VCaP (cell line): ENCODE data around the gene SKA3.
A peak's percentile ranks its signal among the peaks of the same experiment; 100 is the strongest.
"Not testable (repeated sequence)": the region's sequence is repeated elsewhere in the genome, so short reads cannot be mapped to it uniquely, and the experiment has no call there.

Experiments
- H3K27ac ChIP-seq: fragments of 450-650 bp; 2 replicates; pipeline ENCODE4 v1.5.1; 2017
- TF ChIP-seq, protein P1 (sequence below): fragments of 450-650 bp; conservative IDR thresholded peaks from 2 replicates; pipeline ENCODE4 v1.5.1; 2017; ENCODE audit warnings: mild to moderate bottlenecking, moderate library complexity

Gene SKA3

DNA sequence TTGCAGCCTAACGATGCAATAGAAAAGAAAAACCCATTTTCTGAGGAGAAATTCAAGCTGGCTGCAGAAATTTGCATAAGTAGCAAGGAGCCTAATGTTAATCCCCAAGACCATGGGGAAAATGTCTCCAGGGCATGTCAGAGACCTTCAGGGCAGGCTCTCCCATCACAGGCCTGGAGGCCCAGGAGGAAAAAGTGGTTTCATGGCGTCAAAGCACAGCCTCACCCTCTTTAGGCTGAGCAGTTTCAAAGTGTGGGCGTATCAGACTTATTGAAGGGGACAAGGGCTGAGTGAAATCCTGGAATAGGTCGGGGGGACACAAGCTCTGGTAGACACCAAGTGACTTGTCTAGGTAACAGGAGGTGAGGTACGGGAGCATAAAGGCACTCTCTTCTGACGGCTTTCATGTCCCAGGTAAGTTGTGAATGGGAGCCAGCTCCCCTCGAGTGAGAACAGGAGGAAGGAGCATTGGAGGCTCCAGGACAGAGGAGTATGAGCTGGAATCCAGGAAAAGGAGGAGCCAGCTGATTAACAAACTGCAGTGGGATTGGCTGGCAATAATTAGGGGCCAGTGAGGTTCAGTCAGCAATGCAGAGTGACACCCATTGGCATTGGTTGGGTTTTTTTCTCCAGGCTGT, 35.9 kb upstream of the SKA3 start:
- no peak overlapping the region for H3K27ac ChIP-seq

GRCh38 chr13:21208652-21209154, 32.4 kb upstream of the SKA3 start:
- TF ChIP-seq, protein P1, sequence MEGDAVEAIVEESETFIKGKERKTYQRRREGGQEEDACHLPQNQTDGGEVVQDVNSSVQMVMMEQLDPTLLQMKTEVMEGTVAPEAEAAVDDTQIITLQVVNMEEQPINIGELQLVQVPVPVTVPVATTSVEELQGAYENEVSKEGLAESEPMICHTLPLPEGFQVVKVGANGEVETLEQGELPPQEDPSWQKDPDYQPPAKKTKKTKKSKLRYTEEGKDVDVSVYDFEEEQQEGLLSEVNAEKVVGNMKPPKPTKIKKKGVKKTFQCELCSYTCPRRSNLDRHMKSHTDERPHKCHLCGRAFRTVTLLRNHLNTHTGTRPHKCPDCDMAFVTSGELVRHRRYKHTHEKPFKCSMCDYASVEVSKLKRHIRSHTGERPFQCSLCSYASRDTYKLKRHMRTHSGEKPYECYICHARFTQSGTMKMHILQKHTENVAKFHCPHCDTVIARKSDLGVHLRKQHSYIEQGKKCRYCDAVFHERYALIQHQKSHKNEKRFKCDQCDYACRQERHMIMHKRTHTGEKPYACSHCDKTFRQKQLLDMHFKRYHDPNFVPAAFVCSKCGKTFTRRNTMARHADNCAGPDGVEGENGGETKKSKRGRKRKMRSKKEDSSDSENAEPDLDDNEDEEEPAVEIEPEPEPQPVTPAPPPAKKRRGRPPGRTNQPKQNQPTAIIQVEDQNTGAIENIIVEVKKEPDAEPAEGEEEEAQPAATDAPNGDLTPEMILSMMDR, result no peak

More for the DNA sequence above, 35.9 kb upstream of the SKA3 start:
- TF ChIP-seq, protein P1, result no peak

DNA sequence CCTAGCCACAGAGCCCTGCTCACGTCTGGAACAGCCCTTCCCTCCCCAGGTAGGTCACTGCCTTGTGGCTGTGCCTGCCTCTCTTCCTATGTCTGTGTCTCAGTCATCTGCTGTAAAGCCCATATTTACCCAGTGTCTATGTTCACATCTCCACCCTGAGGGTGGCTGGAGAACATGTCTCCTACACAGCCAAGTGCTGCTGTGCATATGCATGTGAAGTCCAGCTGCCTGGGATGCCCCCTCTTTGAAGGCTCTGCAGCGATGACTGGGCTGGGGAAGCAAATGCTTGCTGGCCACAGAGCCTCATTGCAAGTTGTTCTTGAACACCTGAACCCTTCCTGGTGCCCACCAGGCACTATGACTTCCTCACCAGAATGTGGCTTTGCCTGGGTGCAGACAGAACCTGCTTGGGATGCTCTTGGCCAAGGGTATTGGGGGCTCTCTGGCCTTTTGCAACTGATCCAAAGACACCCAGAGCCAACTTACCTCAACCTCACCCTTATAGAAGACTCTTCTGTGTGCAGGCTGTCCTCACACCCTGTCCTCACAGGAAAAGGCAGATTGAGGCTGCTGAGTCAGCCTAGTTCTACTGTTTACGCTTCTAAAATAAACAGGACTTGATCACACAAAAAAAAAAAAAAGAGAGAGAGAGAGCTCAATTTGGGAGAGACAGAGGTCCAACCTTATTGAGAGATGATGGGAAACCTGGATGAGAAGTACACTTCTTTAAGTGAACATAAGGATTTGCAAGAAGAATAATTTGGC, 26.6 kb upstream of the SKA3 start:
- peak overlapping the region; percentile 50 for H3K27ac ChIP-seq
- TF ChIP-seq, protein P1, result no peak

More at GRCh38 chr13:21208652-21209154, 32.4 kb upstream of the SKA3 start:
- H3K27ac ChIP-seq, result no peak overlapping the region

DNA sequence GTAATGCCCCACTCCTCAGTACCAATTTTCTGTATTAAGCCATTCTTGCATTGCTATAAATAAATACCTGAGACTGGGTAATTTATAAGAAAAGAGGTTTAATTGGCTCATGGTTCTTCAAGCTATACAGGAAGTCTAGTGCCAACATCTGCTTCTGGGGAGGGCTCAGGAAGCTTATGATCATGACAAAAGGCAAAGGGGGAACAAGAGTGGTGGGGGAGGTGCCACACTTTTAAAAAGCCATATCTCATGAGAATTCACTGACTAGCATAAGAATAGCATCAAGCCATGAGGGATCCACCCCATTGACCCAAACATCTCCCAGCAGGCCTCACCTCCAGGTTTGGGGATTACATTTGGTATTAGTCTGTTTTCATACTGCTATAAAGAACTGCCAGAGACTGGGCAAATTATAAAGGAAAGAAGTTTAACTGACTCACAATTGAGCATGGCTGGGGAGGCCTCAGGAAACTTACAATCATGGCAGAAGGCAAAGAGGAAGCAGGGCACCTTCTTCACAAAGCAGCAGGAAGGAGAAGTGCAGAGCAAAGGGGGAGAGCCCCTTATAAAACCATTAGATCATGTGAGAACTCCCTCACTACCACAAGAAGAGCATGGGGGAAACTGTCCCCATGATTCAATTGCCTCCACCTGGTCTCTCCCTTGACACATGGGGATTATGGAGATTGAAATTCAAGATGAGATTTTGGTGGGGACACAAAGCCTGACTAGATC, 25.3 kb upstream of the SKA3 start:
- not testable (repeated sequence) for H3K27ac ChIP-seq

GRCh38 chr13:21198391-21198790, 22.0 kb upstream of the SKA3 start:
- not testable (repeated sequence) for H3K27ac ChIP-seq

GRCh38 chr13:21197606-21198225, 21.4 kb upstream of the SKA3 start:
- not testable (repeated sequence) for H3K27ac ChIP-seq

DNA sequence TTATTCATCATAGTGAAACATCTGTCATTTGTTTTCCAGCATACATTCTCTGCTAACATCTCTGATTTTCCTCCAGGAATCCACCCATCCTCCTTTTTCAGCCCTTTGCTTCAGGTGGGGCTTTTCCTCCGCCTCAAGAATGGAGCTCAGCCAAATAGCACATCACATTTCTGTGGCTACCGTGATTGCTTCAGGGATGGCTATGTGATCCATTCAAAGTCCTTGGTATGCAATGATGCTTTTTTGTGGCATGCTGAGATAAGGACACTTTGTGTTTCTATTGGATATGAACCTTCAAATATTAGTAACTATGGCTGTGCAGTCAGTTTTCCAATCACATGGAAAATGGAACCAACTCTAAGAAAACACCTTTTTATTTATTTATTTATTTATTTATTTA, 18.4 kb upstream of the SKA3 start:
- not testable (repeated sequence) for H3K27ac ChIP-seq

- H3K27ac ChIP-seq, result not testable (repeated sequence)
These were observed 10.1 kb upstream of the SKA3 start for GRCh38 chr13:21186410-21186809.

- TF ChIP-seq, protein P1, result no peak
- no peak overlapping the region for H3K27ac ChIP-seq
These were observed 5.3 kb upstream of the SKA3 start for GRCh38 chr13:21181671-21182070.

GRCh38 chr13:21176982-21177284, 581 bp upstream of the SKA3 start:
- TF ChIP-seq, protein P1, result no peak
- H3K27ac ChIP-seq, result peak overlapping the region; percentile 97
